ENCODE results near the gene CNPY1.

GRCh38 chr7:155538293-155538692, 8.1 kb downstream of the CNPY1 start:
- TF ChIP-seq CTCF (conservative IDR thresholded peaks at IDR 0.05 in 1 of 2, IDR thresholded peaks at IDR 0.05 in 1 of 2; ENCODE audit: low read depth in 1 of 2, low read length in 2 of 2) (no peak), EZH2 (IDR thresholded peaks at IDR 0.05; ENCODE audit: low read length, missing control alignments) (no peak)

All from fibroblast of lung (primary cell).